HG03439 (cell line): ENCODE results near the gene PDLIM1.
"Not testable (repeated sequence)": the region's sequence is repeated elsewhere in the genome, so short reads cannot be mapped to it uniquely, and the experiment has no call there.

Experiments
- ATAC-seq: cut with Tn5 transposase; IDR thresholded peaks from one replicate; pipeline ENCODE4 v1.9.1; 2021; ENCODE audit warnings: mild to moderate bottlenecking, moderate library complexity; ENCODE audit not compliant: unreplicated experiment

PDLIM1 gene

GRCh38 chr10:95243318-95243617, 47.5 kb downstream of the PDLIM1 start:
- ATAC-seq, result no peak

DNA sequence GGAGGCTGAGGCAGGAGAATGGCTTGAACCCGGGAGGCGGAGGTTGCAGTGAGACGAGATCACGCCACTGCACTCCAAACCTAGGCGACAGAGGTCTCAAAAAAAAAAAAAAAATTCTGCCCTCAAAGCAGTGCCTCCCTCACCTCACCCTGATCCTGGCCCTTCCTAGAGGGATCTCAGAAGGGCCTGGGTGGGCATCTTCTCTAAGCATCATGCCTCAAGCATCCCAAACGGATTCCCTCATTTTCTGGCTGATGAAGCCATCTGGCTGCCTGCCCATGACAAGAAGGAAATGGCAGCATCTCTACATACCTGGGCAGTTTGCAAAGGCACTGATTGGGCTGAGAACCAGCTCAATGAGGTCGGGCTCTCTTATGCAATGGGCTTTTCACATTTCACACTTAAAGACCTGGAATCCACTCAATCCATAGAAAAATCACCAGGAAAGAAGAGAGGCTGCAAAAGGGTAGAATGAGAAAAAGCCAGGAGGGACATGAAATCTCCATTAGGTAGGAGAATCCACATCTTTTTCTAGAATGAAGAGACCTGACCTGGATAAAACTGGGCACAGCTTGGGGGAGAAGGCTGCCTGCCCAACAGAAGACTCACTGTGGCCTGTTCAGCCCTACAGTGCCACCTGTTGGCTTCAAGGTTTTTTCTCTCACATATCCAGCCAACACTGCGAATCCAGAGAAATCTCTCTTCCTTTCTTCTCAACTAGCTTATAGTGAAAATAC, 48.1 kb downstream of the PDLIM1 start:
- no peak for ATAC-seq

DNA sequence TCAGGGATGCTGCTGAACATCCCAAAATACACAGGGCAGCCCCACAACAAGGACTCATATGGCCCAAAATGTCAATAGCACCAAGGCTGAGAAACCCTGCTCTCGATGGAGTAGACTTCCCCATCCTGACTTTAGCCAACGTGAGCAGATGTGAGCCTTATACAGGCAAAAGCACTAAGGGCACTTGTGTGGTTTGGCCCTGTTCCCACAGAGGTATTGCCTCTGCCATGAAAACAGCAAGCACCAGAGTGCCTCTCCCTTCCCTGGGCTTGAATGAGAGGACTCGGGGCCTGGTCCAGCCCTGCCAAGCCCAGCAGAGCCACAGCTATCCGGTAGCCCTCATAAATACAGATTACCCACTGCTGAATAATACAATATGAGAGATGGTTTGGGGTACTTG, 49.3 kb downstream of the PDLIM1 start:
- no peak for ATAC-seq

GRCh38 chr10:95240811-95241210, 50.0 kb downstream of the PDLIM1 start:
- ATAC-seq, result no peak

GRCh38 chr10:95240096-95240495, 50.7 kb downstream of the PDLIM1 start:
- ATAC-seq, result not testable (repeated sequence)

DNA sequence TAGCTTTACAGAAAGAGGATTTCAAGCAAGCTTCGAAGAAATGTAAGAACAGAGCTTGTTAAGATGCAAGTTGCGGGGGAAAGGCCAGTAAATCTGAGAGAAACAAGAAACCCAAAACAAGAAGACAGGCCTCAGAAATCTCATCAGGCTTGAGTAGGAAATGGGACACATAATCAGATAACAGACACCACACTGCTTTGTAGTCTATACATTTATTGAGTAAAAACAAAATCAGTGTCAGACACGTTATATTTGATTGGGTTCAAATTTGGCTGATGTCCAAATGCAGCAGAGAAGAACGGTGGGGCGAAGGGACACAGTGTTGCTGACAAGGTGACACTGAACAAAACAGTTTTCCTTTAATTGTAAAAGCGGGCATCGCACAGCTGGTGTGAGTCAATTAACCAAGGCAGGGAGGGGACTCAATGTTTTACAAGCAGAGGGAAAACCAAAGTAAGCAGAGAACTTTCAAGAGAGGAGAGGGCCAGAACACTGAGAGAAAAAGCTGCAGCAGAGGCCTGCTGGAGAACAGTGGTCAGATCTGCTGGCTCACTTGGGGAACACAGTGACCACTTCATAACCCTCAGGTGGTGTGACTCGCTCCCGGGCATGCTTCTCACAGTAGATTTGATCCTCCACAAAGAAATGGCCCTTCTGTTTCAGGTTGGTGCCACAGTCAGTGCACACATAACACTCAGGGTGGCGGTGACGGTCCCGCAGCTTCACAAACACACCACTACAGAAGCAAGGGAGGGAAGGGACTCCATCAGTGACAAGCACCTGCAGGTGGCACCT, 53.2 kb downstream of the PDLIM1 start:
- ATAC-seq, result no peak

DNA sequence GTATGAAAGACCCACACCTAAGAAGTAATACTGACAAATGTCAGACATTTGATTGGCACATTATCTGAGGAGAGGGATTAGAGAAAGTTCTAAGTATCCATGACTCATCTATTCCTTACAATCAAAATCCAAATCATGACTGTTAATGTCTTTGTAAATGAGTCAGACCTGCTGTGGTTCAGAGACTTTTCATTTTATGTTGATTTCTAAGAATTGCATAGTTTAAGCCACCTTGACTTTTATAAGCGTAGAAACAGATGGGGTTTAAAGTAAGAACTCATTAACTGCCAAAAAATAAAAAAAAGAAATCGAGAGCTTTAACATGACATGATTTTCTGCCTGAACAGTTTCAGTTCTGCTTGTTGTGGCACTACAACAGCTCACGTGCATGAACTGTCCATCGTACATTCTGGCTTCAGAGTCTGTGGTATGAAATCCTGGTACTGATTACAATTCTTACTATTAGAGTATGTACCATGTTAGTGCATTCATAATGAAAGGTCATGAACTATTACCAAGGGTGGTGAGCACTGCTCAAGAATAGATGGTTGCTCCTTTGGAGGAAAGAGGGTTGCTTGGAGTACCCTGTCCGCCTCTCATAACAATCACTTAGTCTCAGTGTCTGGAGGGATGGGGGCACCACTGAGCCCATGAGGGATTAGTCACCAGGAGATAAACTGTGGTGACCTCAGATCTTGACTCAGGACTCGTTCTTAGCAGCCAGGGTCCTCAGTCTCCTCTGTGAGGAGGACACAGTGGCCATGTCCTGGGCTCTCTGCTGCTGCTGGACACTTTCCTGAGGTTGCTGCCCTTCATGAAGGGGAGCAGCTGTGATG, 54.5 kb downstream of the PDLIM1 start:
- peak; percentile 99 for ATAC-seq

DNA sequence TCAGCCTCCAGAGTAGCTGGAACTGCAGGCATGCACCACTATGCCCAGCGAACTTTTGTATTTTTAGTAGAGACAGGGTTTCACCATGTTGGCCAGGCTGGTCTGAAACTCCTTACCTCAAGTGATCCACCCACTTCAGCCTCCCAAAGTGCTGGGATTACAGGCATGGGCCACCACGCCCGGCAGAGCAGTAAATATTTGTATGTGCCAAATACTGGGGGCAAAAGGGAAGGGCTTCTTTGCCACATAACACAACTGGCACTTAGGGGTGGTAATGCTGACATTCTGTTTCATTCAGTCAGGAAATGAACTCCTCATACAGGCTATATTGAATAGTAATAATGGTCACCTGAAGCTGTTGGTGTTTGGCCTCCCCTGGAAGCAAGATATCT, 55.1 kb downstream of the PDLIM1 start:
- ATAC-seq, result no peak

DNA sequence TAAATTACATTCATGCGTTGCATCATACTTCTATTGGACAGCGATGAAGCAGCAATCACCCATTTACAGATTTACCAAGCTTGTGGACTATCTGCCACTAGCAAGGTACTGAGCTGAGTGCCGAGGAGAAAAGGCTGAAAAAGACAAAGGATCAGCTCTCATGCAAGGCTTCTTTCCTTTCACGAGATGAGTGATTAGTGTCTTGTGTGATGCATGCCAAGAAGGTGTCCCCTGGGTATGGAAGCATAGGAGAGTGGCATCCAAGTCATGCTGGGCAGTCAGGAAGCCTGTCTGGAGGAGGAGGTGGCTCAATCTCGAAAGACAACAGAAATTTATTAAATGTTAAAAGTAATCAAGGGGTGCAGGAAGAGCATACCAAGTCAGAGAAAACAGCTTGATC, 55.9 kb downstream of the PDLIM1 start:
- no peak for ATAC-seq

- no peak for ATAC-seq
Observed at GRCh38 chr10:95233377-95234034, 57.3 kb downstream of the PDLIM1 start.

- ATAC-seq, result not testable (repeated sequence)
Observed at GRCh38 chr10:95230677-95231586, 59.9 kb downstream of the PDLIM1 start.

DNA sequence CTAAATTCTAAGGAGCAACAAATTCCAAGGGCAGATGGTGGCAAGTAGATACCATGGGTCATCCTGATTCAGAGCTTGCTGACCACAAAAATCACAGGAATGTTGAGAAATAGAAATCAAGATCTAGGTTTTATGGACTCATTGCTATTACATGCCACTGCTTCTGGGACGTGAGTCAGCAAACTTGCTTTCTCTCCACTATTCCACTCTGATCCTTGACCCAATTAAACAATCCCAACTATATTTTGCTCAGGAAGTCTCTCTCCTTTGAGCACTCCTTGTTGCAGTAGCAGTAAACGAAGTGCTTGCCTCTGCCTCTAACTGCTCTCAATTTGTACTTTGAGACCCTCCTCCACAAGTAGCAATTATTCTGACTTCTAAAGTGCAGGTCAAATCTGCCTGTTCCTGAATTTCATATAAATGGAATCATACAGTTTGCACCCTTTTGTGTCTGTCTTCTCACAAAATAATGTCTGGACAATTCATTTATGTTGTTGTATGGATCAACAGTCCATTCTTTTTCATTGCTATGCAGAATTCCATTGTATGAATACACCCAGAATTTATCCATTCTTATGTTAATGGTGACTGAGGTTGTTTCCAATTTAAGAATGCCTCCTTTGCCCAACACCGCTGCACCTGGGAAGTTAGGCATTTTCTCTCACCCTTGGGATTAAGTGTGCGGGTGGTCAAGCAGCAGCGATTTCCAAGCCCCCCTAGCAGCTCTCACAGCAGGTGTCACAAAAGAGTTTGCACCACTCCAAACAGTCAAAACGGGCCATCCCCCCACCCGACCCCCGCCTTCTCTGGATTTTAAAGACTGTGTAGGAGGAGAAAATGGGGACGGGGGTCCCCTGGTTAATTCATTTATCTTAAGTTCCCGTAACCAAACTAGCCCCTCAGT, 60.8 kb downstream of the PDLIM1 start:
- no peak for ATAC-seq

GRCh38 chr10:95228934-95229723, 61.7 kb downstream of the PDLIM1 start:
- ATAC-seq, result not testable (repeated sequence)

GRCh38 chr10:95225136-95225535, 65.7 kb downstream of the PDLIM1 start:
- no peak for ATAC-seq

GRCh38 chr10:95221124-95221523, 69.7 kb downstream of the PDLIM1 start:
- no peak for ATAC-seq

DNA sequence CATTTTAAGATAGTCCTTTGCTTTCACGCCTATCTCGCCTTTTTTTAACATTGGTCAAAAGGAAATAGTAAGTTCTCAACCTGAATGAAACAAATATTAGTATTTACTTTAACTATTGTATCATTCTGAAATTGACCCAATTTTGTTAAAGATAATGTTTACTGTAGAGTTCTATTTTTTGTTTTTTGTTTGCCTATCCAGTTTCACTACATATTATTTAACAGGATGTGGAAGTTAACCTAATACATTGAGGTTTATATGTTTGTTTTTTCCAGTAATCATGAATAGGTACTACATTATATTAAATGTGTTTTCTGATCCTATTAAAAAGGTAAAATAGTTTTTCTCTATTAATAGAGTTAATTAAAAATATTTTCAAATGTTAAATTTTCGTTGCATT, 70.3 kb downstream of the PDLIM1 start:
- no peak for ATAC-seq

DNA sequence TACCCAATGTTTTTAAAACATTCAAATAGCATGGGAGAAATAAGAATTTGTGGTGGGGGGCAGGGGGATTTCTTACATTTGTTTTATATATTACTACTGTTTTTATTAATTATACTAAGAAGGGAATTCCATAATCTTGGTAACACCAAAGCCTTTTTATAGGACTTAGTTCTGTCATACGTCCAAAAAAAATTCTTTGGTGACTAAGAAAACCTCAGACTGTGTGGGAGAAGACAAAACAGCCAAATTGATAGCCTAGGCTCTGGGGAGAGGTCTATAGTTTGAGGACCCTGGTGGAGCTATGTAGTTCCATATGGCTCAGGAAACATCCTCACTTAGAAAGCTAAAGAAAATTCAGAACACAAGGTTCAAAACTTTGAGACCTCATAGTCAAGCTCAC, 73.3 kb downstream of the PDLIM1 start:
- no peak for ATAC-seq

DNA sequence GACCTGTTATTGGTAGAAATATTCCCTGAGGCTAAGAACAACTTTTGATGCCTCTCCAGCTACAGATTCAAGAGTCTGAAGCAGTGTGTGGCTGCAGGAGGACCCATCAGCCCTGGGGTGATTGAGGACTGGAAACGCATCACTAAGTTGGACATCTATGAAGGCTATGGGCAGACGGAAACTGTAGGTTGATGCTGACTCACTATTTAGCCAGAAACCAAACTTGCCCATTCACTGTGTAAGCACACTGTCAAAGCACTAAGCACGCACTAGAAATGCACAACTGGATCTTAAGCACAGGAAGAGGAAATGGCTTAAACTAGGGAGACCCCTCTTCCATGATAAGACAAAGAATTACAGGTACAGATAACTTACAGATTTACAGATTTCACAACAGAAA, 76.0 kb downstream of the PDLIM1 start:
- ATAC-seq, result no peak
